ENCODE measurements around the gene UBE2C. TPM values are rescaled to one million over a fixed set of nuclear protein-coding genes. Genes with fewer than 3 reads are reported as not detected.
"Not testable (repeated sequence)": the region's sequence is repeated elsewhere in the genome, so short reads cannot be mapped to it uniquely, and the experiment has no call there.

UBE2C gene
- total RNA-seq = 100 to 1,000 TPM; 192 to 196 TPM

DNA sequence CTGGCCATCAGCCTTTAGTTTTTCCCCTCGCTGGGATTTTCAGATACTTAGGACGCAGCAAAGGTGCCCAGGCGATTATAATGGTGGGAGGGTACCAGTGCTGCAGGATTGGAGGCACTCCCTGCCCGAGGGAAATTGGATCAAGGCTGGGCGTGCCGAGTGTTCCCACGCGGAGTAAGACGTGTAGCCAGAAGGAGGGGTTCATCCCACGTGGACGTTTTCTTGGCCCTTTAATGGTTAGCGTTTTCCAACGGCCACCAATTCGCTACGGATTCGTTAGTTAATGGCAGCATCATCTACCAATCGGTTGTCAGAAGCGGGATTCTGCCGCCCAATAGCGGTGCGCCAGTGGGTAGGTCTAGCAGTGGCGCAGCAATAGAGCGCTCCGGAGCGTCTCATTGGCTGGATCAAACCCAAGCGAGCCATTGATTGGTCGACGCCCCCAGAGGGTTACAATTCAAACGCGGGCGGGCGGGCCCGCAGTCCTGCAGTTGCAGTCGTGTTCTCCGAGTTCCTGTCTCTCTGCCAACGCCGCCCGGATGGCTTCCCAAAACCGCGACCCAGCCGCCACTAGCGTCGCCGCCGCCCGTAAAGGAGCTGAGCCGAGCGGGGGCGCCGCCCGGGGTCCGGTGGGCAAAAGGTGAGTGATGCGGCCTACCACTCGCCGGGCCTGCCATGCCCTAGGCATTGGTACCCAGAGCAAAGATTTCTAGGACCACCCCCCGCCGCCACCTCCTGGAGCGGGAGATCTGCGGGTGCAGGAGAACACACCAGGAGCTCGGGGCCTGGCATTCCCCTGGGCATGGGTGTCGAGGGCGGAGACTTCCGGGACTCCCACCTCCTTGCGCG, at the start of gene UBE2C:
Gene UBE2C (plus strand): TSS at position 488 of the 849 bp plus-strand sequence. CDS start 52 bp downstream, at position 540.
- no peaks in the 10 kb centered on the region for H3K27me3 Mint-ChIP-seq
- H3K4me1 Mint-ChIP-seq (ENCODE audit: low read depth) = peaks cover 13% of the 10 kb centered on the region
- H3K4me3 Mint-ChIP-seq = peak within 1 kb of the TSS; percentile 91
- peak; percentile 98 for DNase-seq
- intact Hi-C loops (cut with micrococcal nuclease) = loop anchor here (1.0 to 10.0 kb wide), 5 partner anchors 20 to 552 kb away; partner anchors contain the start of genes ACOT8, ZNF335 and ZSWIM3
- CTCF ChIA-PET = interaction anchor here (0.8 to 1.6 kb wide), 6 partner anchors 9 to 175 kb away, joined by 3 to 6 read pairs (median 4); no protein-coding TSS in a partner anchor
- H3K27ac Mint-ChIP-seq = peak within 1 kb of the TSS; percentile 68
- H3K9me3 Mint-ChIP-seq = no peaks in the 10 kb centered on the region
- POLR2A ChIA-PET = interaction anchor here (0.8 to 2.0 kb wide), 7 partner anchors 12 to 158 kb away, joined by 3 to 12 read pairs (median 4); partner anchors contain the start of genes DNTTIP1, PCIF1 and WFDC3
- peaks cover 41% of the 10 kb centered on the region for H3K36me3 Mint-ChIP-seq

GRCh38 chr20:45764618-45765282, 47.7 kb upstream of the UBE2C start:
- H3K9me3 Mint-ChIP-seq; H3K36me3 Mint-ChIP-seq; H3K27me3 Mint-ChIP-seq; H3K4me1 Mint-ChIP-seq (ENCODE audit: low read depth); intact Hi-C loops (cut with micrococcal nuclease); POLR2A ChIA-PET; H3K4me3 Mint-ChIP-seq; DNase-seq; H3K27ac Mint-ChIP-seq: not testable (repeated sequence)
- CTCF ChIA-PET = interaction anchor here (0.6 kb wide), 1 partner anchor 78 kb away, joined by 3 read pairs; no protein-coding TSS in a partner anchor

GRCh38 chr20:45765307-45765875, 47.1 kb upstream of the UBE2C start:
- no peak overlapping the region for H3K27ac Mint-ChIP-seq
- no peak for DNase-seq
- H3K36me3 Mint-ChIP-seq = no peaks in the 10 kb centered on the region
- no peaks in the 10 kb centered on the region for H3K9me3 Mint-ChIP-seq
- ChIA-PET POLR2A (no interaction called here), CTCF (interaction anchor here (0.6 kb wide), 1 partner anchor 79 kb away, joined by 3 read pairs; no protein-coding TSS in a partner anchor)
- peaks cover 6% of the 10 kb centered on the region for H3K27me3 Mint-ChIP-seq
- no peaks in the 10 kb centered on the region for H3K4me1 Mint-ChIP-seq (ENCODE audit: low read depth)
- intact Hi-C loops (cut with micrococcal nuclease) = no loop called here
- H3K4me3 Mint-ChIP-seq = no peak overlapping the region

DNA sequence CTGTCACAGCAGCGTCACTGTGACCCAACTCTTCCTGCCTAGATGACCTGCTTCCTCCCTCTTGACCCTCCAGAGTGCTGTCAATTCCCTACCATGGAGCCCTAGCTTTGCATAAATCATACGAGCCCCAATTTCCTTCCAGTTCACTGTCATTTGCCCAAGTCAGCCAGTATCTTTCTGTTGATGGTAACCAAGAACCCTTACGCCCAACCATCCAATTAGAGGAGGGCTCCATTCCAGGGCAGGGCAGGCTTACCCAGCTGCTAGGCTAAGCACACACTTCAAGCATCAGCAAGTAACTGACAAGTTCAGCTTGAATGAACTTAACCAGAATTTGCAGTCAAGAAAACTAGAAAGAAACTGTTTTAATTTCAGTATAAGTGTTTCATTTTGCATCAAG, 46.5 kb upstream of the UBE2C start:
- intact Hi-C loops (cut with micrococcal nuclease) = no loop called here
- H3K4me1 Mint-ChIP-seq (ENCODE audit: low read depth) = peaks cover 3% of the 10 kb centered on the region
- H3K36me3 Mint-ChIP-seq = no peaks in the 10 kb centered on the region
- DNase-seq = no peak
- no peak overlapping the region for H3K27ac Mint-ChIP-seq
- no peaks in the 10 kb centered on the region for H3K9me3 Mint-ChIP-seq
- CTCF ChIA-PET = no interaction called here
- H3K27me3 Mint-ChIP-seq = peaks cover 5% of the 10 kb centered on the region
- no peak overlapping the region for H3K4me3 Mint-ChIP-seq
- POLR2A ChIA-PET = no interaction called here

GRCh38 chr20:45768479-45768878, 44.0 kb upstream of the UBE2C start:
- no peak overlapping the region for H3K4me3 Mint-ChIP-seq
- H3K27ac Mint-ChIP-seq = no peak overlapping the region
- POLR2A ChIA-PET = no interaction called here
- H3K36me3 Mint-ChIP-seq = no peaks in the 10 kb centered on the region
- no peaks in the 10 kb centered on the region for H3K9me3 Mint-ChIP-seq
- intact Hi-C loops (cut with micrococcal nuclease) = no loop called here
- DNase-seq = no peak
- H3K27me3 Mint-ChIP-seq = peaks cover 1% of the 10 kb centered on the region
- CTCF ChIA-PET = interaction anchor here (3.4 to 4.0 kb wide), 2 partner anchors 175 to 319 kb away, joined by 17 to 80 read pairs; no protein-coding TSS in a partner anchor
- H3K4me1 Mint-ChIP-seq (ENCODE audit: low read depth) = peaks cover 5% of the 10 kb centered on the region

GRCh38 chr20:45771182-45771759, 41.2 kb upstream of the UBE2C start:
- no peak overlapping the region for H3K4me3 Mint-ChIP-seq
- H3K4me1 Mint-ChIP-seq (ENCODE audit: low read depth) = peaks cover 5% of the 10 kb centered on the region
- H3K27me3 Mint-ChIP-seq = peaks cover 3% of the 10 kb centered on the region
- POLR2A ChIA-PET = no interaction called here
- intact Hi-C loops (cut with micrococcal nuclease) = loop anchor here (1.0 to 5.0 kb wide), 3 partner anchors 179 to 454 kb away; no protein-coding TSS in a partner anchor
- no peak overlapping the region for H3K27ac Mint-ChIP-seq
- DNase-seq = peak; percentile 86
- H3K9me3 Mint-ChIP-seq = no peaks in the 10 kb centered on the region
- CTCF ChIA-PET = interaction anchor here (0.6 to 4.0 kb wide), 91 partner anchors 9 to 917 kb away, joined by 3 to 80 read pairs (median 4); partner anchors contain the start of genes DNTTIP1, EPPIN, SYS1 and WFDC10A
- no peaks in the 10 kb centered on the region for H3K36me3 Mint-ChIP-seq

- no peaks in the 10 kb centered on the region for H3K9me3 Mint-ChIP-seq
- H3K36me3 Mint-ChIP-seq = no peaks in the 10 kb centered on the region
- intact Hi-C loops (cut with micrococcal nuclease) = loop anchor here (5.0 kb wide), 1 partner anchor 455 kb away; no protein-coding TSS in a partner anchor
Measured at GRCh38 chr20:45772693-45773092, 39.8 kb upstream of the UBE2C start.

DNA sequence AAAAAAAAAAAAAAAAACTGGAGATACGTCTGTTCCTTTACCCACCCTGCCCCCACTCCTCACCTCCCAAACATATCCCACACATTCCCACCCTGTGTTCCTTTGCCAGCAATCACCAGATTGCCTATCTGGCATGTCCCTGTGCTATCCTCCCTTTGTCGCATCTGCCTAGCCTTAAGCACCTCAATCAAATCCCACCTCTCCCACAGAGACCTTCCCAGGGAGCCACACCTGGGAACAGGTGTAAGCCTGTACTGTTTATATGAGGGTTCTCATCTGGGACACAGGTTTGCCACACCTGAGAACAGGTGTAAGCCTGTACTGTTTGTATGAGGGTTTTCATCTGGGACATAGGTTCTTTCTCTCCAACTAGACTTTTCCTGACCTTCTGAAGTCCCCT, 37.5 kb upstream of the UBE2C start:
- no peak overlapping the region for H3K4me3 Mint-ChIP-seq
- CTCF ChIA-PET = interaction anchor here (1.2 kb wide), 2 partner anchors 145 to 325 kb away, joined by 3 to 5 read pairs; partner anchors contain the start of gene WFDC10A
- H3K36me3 Mint-ChIP-seq = no peaks in the 10 kb centered on the region
- no peak for DNase-seq
- intact Hi-C loops (cut with micrococcal nuclease) = loop anchor here (5.0 kb wide), 1 partner anchor 458 kb away; no protein-coding TSS in a partner anchor
- H3K27me3 Mint-ChIP-seq = peaks cover 3% of the 10 kb centered on the region
- POLR2A ChIA-PET = no interaction called here
- peaks cover 5% of the 10 kb centered on the region for H3K4me1 Mint-ChIP-seq (ENCODE audit: low read depth)
- no peak overlapping the region for H3K27ac Mint-ChIP-seq
- H3K9me3 Mint-ChIP-seq = no peaks in the 10 kb centered on the region

More at GRCh38 chr20:45772693-45773092, 39.8 kb upstream of the UBE2C start:
- no peak overlapping the region for H3K4me3 Mint-ChIP-seq
- CTCF ChIA-PET = interaction anchor here (2.2 to 4.0 kb wide), 3 partner anchors 179 to 226 kb away, joined by 6 to 80 read pairs (median 8); partner anchors contain the start of gene EPPIN
- H3K27ac Mint-ChIP-seq = no peak overlapping the region
- no peak for DNase-seq
- POLR2A ChIA-PET = no interaction called here
- peaks cover 5% of the 10 kb centered on the region for H3K4me1 Mint-ChIP-seq (ENCODE audit: low read depth)
- peaks cover 3% of the 10 kb centered on the region for H3K27me3 Mint-ChIP-seq

- Mint-ChIP-seq H3K27me3 (peaks cover 3% of the 10 kb centered on the region), H3K4me3 (no peak overlapping the region), H3K4me1 (ENCODE audit: low read depth) (peaks cover 5% of the 10 kb centered on the region), H3K9me3 (no peaks in the 10 kb centered on the region), H3K36me3 (no peaks in the 10 kb centered on the region), H3K27ac (no peak overlapping the region)
- ChIA-PET CTCF (no interaction called here), POLR2A (no interaction called here)
- intact Hi-C loops (cut with micrococcal nuclease) = no loop called here
- no peak for DNase-seq
Measured at GRCh38 chr20:45775411-45775810, 37.0 kb upstream of the UBE2C start.

DNA sequence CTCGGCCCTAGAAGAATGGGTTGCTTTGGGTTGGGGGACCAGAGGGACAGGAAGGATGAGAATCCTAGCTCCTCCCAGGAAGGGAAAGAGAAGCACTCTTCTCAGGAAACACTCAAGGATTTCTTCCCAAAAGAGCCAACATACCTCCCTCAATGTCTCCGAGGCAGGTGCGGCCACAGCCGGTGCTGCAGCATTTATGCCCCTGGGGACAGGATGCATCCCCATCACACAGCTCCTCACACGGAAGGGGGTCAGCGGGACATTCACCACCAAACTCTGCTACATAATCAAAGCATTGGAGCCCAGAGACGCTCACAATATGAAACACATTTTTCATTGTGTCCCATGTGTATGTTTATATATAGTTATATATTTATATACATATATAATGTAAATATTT, 35.5 kb upstream of the UBE2C start:
- no peak for DNase-seq
- ChIA-PET POLR2A (no interaction called here), CTCF (no interaction called here)
- no peak overlapping the region for H3K4me3 Mint-ChIP-seq
- no peak overlapping the region for H3K27ac Mint-ChIP-seq
- peaks cover 3% of the 10 kb centered on the region for H3K27me3 Mint-ChIP-seq
- intact Hi-C loops (cut with micrococcal nuclease) = no loop called here
- H3K4me1 Mint-ChIP-seq (ENCODE audit: low read depth) = no peaks in the 10 kb centered on the region
- H3K9me3 Mint-ChIP-seq = no peaks in the 10 kb centered on the region
- no peaks in the 10 kb centered on the region for H3K36me3 Mint-ChIP-seq

- Mint-ChIP-seq H3K4me1 (ENCODE audit: low read depth) (peaks cover 6% of the 10 kb centered on the region), H3K36me3 (no peaks in the 10 kb centered on the region), H3K9me3 (no peaks in the 10 kb centered on the region), H3K4me3 (no peak overlapping the region), H3K27me3 (no peaks in the 10 kb centered on the region), H3K27ac (no peak overlapping the region)
- ChIA-PET POLR2A (no interaction called here), CTCF (interaction anchor here (1.0 to 2.5 kb wide), 4 partner anchors 8 to 485 kb away, joined by 3 to 12 read pairs (median 5); partner anchors contain the start of genes DNTTIP1 and WFDC3)
- no peak for DNase-seq
- intact Hi-C loops (cut with micrococcal nuclease) = no loop called here
Measured at GRCh38 chr20:45779011-45779915, 33.2 kb upstream of the UBE2C start.

Measured in activated CD4-positive, alpha-beta memory T cell treated with anti-CD3 and anti-CD28 coated beads for 36 hours (primary cell).